ENCODE measurements around the gene AKAP6.

The AKAP6 gene

DNA sequence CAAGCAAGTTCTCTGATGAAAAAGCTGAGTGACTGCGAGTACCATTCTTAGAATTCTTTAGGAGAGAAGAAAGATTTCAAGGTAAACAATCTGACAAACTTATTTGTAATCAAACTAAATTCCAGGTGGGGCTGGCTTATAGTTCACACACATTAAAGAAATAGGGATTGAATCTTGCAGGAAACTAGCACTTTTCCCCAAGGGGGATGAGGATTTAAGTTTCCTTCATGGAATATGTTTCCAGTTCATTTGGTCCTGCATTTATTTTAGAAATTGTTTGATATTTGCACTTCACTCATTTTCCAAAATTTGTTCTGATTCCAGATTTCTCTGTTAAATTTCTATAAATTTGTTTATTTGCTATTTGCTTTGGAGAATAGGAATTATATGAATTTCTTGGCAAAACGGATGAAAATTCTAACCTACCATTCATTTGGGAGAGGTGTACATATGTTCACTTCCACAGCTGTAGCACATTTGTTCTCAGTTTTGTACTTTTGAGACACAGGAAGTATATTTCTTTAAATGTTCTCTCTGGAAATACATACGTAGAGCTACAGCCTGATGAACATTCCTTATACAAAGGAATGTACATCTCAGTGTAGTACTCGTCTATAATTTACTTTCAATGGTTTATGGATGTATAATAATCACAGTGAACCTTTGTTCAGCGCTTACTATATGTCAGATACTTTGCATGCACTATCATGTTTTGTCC, 145.5 kb downstream of the AKAP6 start:
- WGBS (ENCODE audit: insufficient coverage, insufficient read length) = no CpG with 5 or more reads among the region's 5 CpGs
- no peak overlapping the region for H3K27ac ChIP-seq (ENCODE audit: low read length)
- no peaks in the 10 kb centered on the region; the same call in 1 of the 2 replicates for H3K9me3 ChIP-seq (ENCODE audit: control insufficient read depth, insufficient read depth, low read length)
- no peak overlapping the region for H3K4me3 ChIP-seq (ENCODE audit: low read length)
- H3K36me3 ChIP-seq (ENCODE audit: control insufficient read depth, insufficient read depth, low read length) = no peaks in the 10 kb centered on the region
- no peak for DNase-seq (ENCODE audit: low read depth, low spot score)
- H3K4me1 ChIP-seq (ENCODE audit: control insufficient read depth, insufficient read depth, low read length) = peaks cover 8% of the 10 kb centered on the region; the same call in 1 of the 2 replicates
- H3K27me3 ChIP-seq (ENCODE audit: control insufficient read depth, insufficient read depth, low read length) = no peaks in the 10 kb centered on the region

- no peak for DNase-seq (ENCODE audit: low read depth, low spot score)
- peaks cover 8% of the 10 kb centered on the region; the same call in 1 of the 2 replicates for H3K4me1 ChIP-seq (ENCODE audit: control insufficient read depth, insufficient read depth, low read length)
- H3K27me3 ChIP-seq (ENCODE audit: control insufficient read depth, insufficient read depth, low read length) = no peaks in the 10 kb centered on the region
- no CpG with 5 or more reads among the region's 4 CpGs for WGBS (ENCODE audit: insufficient coverage, insufficient read length)
- no peaks in the 10 kb centered on the region; the same call in 1 of the 2 replicates for H3K9me3 ChIP-seq (ENCODE audit: control insufficient read depth, insufficient read depth, low read length)
- no peak overlapping the region for H3K27ac ChIP-seq (ENCODE audit: low read length)
- H3K36me3 ChIP-seq (ENCODE audit: control insufficient read depth, insufficient read depth, low read length) = no peaks in the 10 kb centered on the region
- no peak overlapping the region for H3K4me3 ChIP-seq (ENCODE audit: low read length)
These were observed 147.4 kb downstream of the AKAP6 start for GRCh38 chr14:32476532-32476931.

- Histone ChIP-seq H3K4me3 (ENCODE audit: low read length) (no peak overlapping the region), H3K27ac (ENCODE audit: low read length) (no peak overlapping the region), H3K9me3 (ENCODE audit: control insufficient read depth, insufficient read depth, low read length) (no peaks in the 10 kb centered on the region), H3K4me1 (ENCODE audit: control insufficient read depth, insufficient read depth, low read length) (peaks cover 4% of the 10 kb centered on the region; the same call in 1 of the 2 replicates), H3K36me3 (ENCODE audit: control insufficient read depth, insufficient read depth, low read length) (no peaks in the 10 kb centered on the region), H3K27me3 (ENCODE audit: control insufficient read depth, insufficient read depth, low read length) (no peaks in the 10 kb centered on the region)
- WGBS (ENCODE audit: insufficient coverage, insufficient read length) = no CpG with 5 or more reads among the region's 3 CpGs
- no peak for DNase-seq (ENCODE audit: low read depth, low spot score)
These were observed 148.3 kb downstream of the AKAP6 start for GRCh38 chr14:32477396-32477795.

- H3K4me1 ChIP-seq (ENCODE audit: control insufficient read depth, insufficient read depth, low read length) = peaks cover 3% of the 10 kb centered on the region; the same call in 1 of the 2 replicates
- H3K27ac ChIP-seq (ENCODE audit: low read length) = no peak overlapping the region
- H3K9me3 ChIP-seq (ENCODE audit: control insufficient read depth, insufficient read depth, low read length) = no peaks in the 10 kb centered on the region
- H3K36me3 ChIP-seq (ENCODE audit: control insufficient read depth, insufficient read depth, low read length) = no peaks in the 10 kb centered on the region
- no peak overlapping the region for H3K4me3 ChIP-seq (ENCODE audit: low read length)
- DNase-seq (ENCODE audit: low read depth, low spot score) = no peak
- no peaks in the 10 kb centered on the region for H3K27me3 ChIP-seq (ENCODE audit: control insufficient read depth, insufficient read depth, low read length)
- WGBS (ENCODE audit: insufficient coverage, insufficient read length) = no CpG with 5 or more reads among the region's 3 CpGs
These were observed 149.0 kb downstream of the AKAP6 start for GRCh38 chr14:32478050-32478449.

- Histone ChIP-seq H3K9me3 (ENCODE audit: control insufficient read depth, insufficient read depth, low read length) (no peaks in the 10 kb centered on the region), H3K27ac (ENCODE audit: low read length) (no peak overlapping the region), H3K4me1 (ENCODE audit: control insufficient read depth, insufficient read depth, low read length) (no peaks in the 10 kb centered on the region), H3K27me3 (ENCODE audit: control insufficient read depth, insufficient read depth, low read length) (no peaks in the 10 kb centered on the region), H3K36me3 (ENCODE audit: control insufficient read depth, insufficient read depth, low read length) (no peaks in the 10 kb centered on the region), H3K4me3 (ENCODE audit: low read length) (no peak overlapping the region)
- DNase-seq (ENCODE audit: low read depth, low spot score) = no peak
- WGBS (ENCODE audit: insufficient coverage, insufficient read length) = no CpG with 5 or more reads among the region's 1 CpG
These were observed 151.2 kb downstream of the AKAP6 start for GRCh38 chr14:32480337-32480736.

- Histone ChIP-seq H3K4me3 (ENCODE audit: low read length) (no peak overlapping the region), H3K36me3 (ENCODE audit: control insufficient read depth, insufficient read depth, low read length) (no peaks in the 10 kb centered on the region), H3K27ac (ENCODE audit: low read length) (no peak overlapping the region), H3K4me1 (ENCODE audit: control insufficient read depth, insufficient read depth, low read length) (no peaks in the 10 kb centered on the region), H3K9me3 (ENCODE audit: control insufficient read depth, insufficient read depth, low read length) (no peaks in the 10 kb centered on the region), H3K27me3 (ENCODE audit: control insufficient read depth, insufficient read depth, low read length) (no peaks in the 10 kb centered on the region)
- DNase-seq (ENCODE audit: low read depth, low spot score) = no peak
- no CpG with 5 or more reads among the region's 1 CpG for WGBS (ENCODE audit: insufficient coverage, insufficient read length)
These were observed 152.6 kb downstream of the AKAP6 start for GRCh38 chr14:32481707-32482106.

DNA sequence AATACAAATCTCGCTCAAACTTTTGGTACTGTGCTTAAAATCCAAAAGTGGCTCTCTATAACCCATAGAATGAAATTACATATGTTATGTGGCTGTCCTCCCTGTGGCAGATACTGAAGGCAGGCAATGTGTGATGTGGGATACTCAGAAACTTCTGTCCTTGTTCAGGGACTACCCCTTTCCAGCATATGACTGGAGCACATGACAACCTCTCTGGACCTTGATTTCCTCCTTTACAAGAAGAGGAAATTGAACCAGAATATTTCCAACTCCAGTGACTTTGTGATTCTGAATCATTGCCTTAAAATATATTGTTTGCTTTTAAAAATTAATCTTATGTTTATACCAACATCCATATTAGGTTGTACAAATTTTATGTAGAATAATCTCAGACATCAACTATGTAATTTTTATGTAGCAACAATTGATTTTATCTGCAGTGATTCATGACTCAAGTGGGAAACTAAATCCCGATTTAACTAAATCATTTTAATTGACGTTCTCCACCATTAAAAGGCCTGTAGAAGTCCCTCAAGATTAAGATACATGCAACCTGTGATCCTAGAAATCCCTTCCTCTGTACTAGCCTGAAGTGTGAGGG, 162.4 kb downstream of the AKAP6 start:
- no peaks in the 10 kb centered on the region for H3K27me3 ChIP-seq (ENCODE audit: control insufficient read depth, insufficient read depth, low read length)
- no peak overlapping the region for H3K27ac ChIP-seq (ENCODE audit: low read length)
- H3K36me3 ChIP-seq (ENCODE audit: control insufficient read depth, insufficient read depth, low read length) = no peaks in the 10 kb centered on the region
- no peaks in the 10 kb centered on the region for H3K4me1 ChIP-seq (ENCODE audit: control insufficient read depth, insufficient read depth, low read length)
- no peak overlapping the region for H3K4me3 ChIP-seq (ENCODE audit: low read length)
- H3K9me3 ChIP-seq (ENCODE audit: control insufficient read depth, insufficient read depth, low read length) = no peaks in the 10 kb centered on the region
- WGBS (ENCODE audit: insufficient coverage, insufficient read length) = no CpG with 5 or more reads among the region's 3 CpGs
- no peak for DNase-seq (ENCODE audit: low read depth, low spot score)

DNA sequence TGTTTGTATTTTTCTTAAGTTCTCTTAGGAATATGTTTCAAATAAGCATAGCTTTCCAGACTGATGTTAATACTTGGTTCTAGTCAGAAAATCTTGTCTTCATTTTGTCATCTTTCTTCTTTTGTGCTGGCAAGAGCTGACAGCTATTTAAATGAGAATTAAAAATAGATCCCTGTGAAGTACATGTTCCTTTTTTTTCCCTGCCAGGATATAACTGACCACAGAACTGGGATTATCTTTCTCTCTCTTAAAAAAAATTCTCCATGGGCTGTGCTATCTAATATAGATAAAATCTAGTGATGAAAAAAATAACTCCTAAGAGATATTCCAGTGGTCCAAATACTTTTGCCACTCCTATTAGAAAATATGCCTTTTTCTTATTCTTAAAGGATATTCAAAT, 163.4 kb downstream of the AKAP6 start:
- Histone ChIP-seq H3K4me3 (ENCODE audit: low read length) (no peak overlapping the region), H3K36me3 (ENCODE audit: control insufficient read depth, insufficient read depth, low read length) (no peaks in the 10 kb centered on the region), H3K4me1 (ENCODE audit: control insufficient read depth, insufficient read depth, low read length) (no peaks in the 10 kb centered on the region), H3K9me3 (ENCODE audit: control insufficient read depth, insufficient read depth, low read length) (no peaks in the 10 kb centered on the region), H3K27me3 (ENCODE audit: control insufficient read depth, insufficient read depth, low read length) (no peaks in the 10 kb centered on the region), H3K27ac (ENCODE audit: low read length) (no peak overlapping the region)
- DNase-seq (ENCODE audit: low read depth, low spot score) = no peak

- Histone ChIP-seq H3K27me3 (ENCODE audit: control insufficient read depth, insufficient read depth, low read length) (no peaks in the 10 kb centered on the region), H3K4me1 (ENCODE audit: control insufficient read depth, insufficient read depth, low read length) (no peaks in the 10 kb centered on the region), H3K9me3 (ENCODE audit: control insufficient read depth, insufficient read depth, low read length) (no peaks in the 10 kb centered on the region), H3K4me3 (ENCODE audit: low read length) (no peak overlapping the region), H3K36me3 (ENCODE audit: control insufficient read depth, insufficient read depth, low read length) (no peaks in the 10 kb centered on the region), H3K27ac (ENCODE audit: low read length) (no peak overlapping the region)
- DNase-seq (ENCODE audit: low read depth, low spot score) = no peak
- no CpG with 5 or more reads among the region's 5 CpGs for WGBS (ENCODE audit: insufficient coverage, insufficient read length)
These were observed 165.7 kb downstream of the AKAP6 start for GRCh38 chr14:32494609-32495434.

DNA sequence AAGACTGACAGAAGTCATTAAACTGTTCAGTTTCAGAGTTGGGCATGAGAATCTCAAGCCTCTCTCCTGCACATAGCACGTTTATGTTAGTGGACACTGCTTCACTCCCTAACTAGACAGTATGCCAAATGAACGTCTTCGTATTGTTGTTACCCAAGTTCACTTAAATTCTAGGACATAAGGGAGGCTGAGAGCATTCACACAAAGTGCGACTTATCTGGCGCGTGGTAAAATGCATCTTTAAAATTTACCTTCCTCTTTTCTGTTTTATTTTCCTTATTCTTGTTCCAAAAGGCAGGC, 166.3 kb downstream of the AKAP6 start:
- Histone ChIP-seq H3K4me1 (ENCODE audit: control insufficient read depth, insufficient read depth, low read length) (no peaks in the 10 kb centered on the region), H3K4me3 (ENCODE audit: low read length) (no peak overlapping the region), H3K27ac (ENCODE audit: low read length) (no peak overlapping the region), H3K27me3 (ENCODE audit: control insufficient read depth, insufficient read depth, low read length) (no peaks in the 10 kb centered on the region), H3K36me3 (ENCODE audit: control insufficient read depth, insufficient read depth, low read length) (no peaks in the 10 kb centered on the region), H3K9me3 (ENCODE audit: control insufficient read depth, insufficient read depth, low read length) (no peaks in the 10 kb centered on the region)
- no peak for DNase-seq (ENCODE audit: low read depth, low spot score)
- WGBS (ENCODE audit: insufficient coverage, insufficient read length) = no CpG with 5 or more reads among the region's 6 CpGs
